ENCODE results near the gene NEAT1.

The NEAT1 gene

GRCh38 chr11:65491163-65491465, 68.5 kb downstream of the NEAT1 start:
- peak overlapping the region; percentile 100 for H3K27ac ChIP-seq
- no peak for TF ChIP-seq CTCF (conservative IDR thresholded peaks at IDR 0.05)

DNA sequence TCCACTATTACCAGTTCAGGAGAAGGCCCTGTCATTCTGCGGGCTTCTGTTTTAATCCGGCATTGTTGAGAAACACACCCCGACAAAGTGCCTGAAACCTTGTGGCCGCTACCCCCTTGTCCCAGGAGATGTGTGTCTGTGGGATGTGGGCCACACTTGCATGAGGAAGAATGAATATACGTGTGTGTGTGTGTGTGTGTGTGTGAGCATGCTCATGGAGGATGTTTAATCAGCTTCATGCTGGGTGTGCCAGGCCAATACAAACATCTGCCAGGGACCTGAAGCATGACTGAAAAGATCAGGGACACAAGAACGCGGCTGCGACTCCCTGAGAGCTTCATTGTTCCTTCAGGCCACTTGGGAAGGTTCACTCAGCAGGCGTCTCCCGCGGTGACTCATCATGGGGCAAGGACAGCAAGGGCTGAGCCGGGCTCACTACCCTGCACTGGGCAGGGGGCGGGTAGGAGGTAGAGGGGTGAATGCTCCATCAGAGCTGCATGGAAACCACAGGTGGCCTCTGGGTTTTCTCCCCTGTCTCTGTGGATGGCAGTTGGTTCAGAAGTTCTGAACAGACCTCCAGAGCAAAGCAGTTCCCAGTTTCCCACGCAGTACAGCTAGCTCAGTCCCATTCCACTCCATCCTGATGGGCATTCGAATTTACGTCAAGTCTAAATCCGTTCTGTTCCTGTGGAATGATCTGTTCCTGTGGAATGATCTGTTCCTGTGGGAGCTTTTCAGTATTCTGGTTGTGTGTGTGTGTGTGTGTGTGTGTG, 69.2 kb downstream of the NEAT1 start:
- peak overlapping the region; percentile 100 for H3K27ac ChIP-seq
- no peak for TF ChIP-seq CTCF (conservative IDR thresholded peaks at IDR 0.05)

GRCh38 chr11:65492387-65492636, 69.7 kb downstream of the NEAT1 start:
- peak overlapping the region; percentile 100 for H3K27ac ChIP-seq

GRCh38 chr11:65492637-65493366, 70.2 kb downstream of the NEAT1 start:
- peak overlapping the region; percentile 100 for H3K27ac ChIP-seq
- TF ChIP-seq CTCF (conservative IDR thresholded peaks at IDR 0.05): no peak

More at GRCh38 chr11:65492387-65492636, 69.7 kb downstream of the NEAT1 start:
- no peak for TF ChIP-seq CTCF (conservative IDR thresholded peaks at IDR 0.05)

DNA sequence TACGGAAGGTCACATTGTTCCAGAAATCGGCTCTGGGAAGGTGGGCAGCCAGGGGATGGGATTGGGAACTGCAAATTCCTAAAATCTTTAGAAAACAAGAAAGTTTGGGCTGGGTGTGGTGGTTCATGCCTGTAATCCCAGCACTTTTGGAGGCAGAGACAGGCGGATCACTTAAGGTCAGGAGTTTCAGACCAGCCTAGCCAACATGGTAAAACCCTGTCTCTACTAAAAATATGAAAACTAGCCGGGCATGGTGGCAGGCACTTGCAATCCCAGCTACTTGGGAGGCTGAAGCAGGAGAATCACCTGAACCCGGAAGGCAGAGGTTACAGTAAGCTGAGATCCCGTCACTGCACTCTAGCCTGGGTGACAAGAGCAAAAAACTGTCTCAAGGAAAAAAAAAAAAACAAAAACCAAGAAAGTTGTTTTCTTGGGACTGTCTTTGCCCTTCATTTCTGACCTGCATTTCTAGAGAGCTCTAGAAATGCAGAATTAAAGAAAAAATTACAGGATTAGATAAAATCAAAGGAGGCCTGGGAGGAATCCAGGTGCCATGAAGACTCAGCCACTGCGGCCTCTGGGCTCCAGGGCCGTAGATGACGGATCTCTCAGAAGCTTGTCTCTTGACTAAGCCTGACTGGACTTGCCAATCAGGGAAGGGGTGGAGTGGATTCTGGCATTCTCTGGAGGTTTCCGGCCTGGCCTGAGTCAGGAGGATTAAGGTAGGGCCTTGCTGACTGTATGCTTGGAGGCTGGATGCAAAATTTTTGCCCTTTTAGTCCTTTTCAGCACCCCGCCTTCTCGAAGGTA, 71.0 kb downstream of the NEAT1 start:
- no peak for TF ChIP-seq CTCF (conservative IDR thresholded peaks at IDR 0.05)
- H3K27ac ChIP-seq: peak overlapping the region; percentile 100
